Neural crest cell (in vitro differentiated cells): ENCODE data around the gene TMSB10. TPM values are rescaled to one million over a fixed set of nuclear protein-coding genes. Genes with fewer than 3 reads are reported as not detected.
"Not testable (repeated sequence)": the region's sequence is repeated elsewhere in the genome, so short reads cannot be mapped to it uniquely, and the experiment has no call there.

Experiments
- DNase-seq: peaks from one replicate; pipeline ENCODE4 v3.0.0; 2021; ENCODE audit warnings: low read depth, mixed read lengths, low spot score
- H3K27ac Mint-ChIP-seq: one replicate; pipeline ENCODE4 v1.8.0; 2021; ENCODE audit warnings: mild to moderate bottlenecking, mixed read lengths; ENCODE audit not compliant: unreplicated experiment
- H3K27me3 Mint-ChIP-seq: 2 replicates; pipeline ENCODE4 v1.8.0; 2021; ENCODE audit warnings: low read depth, mild to moderate bottlenecking, mixed read lengths
- H3K36me3 Mint-ChIP-seq: 2 replicates; pipeline ENCODE4 v1.8.0; 2021; ENCODE audit warnings: low read depth, mild to moderate bottlenecking, mixed read lengths
- H3K4me1 Mint-ChIP-seq: 2 replicates; pipeline ENCODE4 v1.8.0; 2021; ENCODE audit warnings: mixed read lengths
- H3K4me3 Mint-ChIP-seq: one replicate; pipeline ENCODE4 v1.8.0; 2021; ENCODE audit warnings: mild to moderate bottlenecking, mixed read lengths
- H3K9me3 Mint-ChIP-seq: 2 replicates; pipeline ENCODE4 v1.8.0; 2021; ENCODE audit warnings: mixed read lengths
- CTCF ChIP-seq: fragments of 200-600 bp; sonication (generic); conservative IDR thresholded peaks from 2 replicates; pipeline ENCODE4 v1.5.0; 2021; ENCODE audit warnings: antibody characterized with exemption, mild to moderate bottlenecking
- total RNA-seq: library from RNA; stranded (reverse); gene quantifications from 2 replicates; pipeline ENCODE4 v1.2.1, GENCODE V29; 2021

The TMSB10 gene
- total RNA-seq, 1 donor from 2014 or later, result 1,431 TPM

- Mint-ChIP-seq H3K4me1 (peaks cover 21% of the 10 kb centered on the region), H3K9me3 (peaks cover 3% of the 10 kb centered on the region)
These were observed 46.5 kb upstream of the TMSB10 start for GRCh38 chr2:84858937-84859336.

GRCh38 chr2:84861539-84861938 is 43.9 kb upstream of the TMSB10 start:
- Mint-ChIP-seq H3K27me3 (peaks cover 3% of the 10 kb centered on the region), H3K4me1 (peaks cover 3% of the 10 kb centered on the region), H3K36me3 (no peaks in the 10 kb centered on the region), H3K27ac (no peak overlapping the region), H3K4me3 (no peak overlapping the region), H3K9me3 (peaks cover 3% of the 10 kb centered on the region)
- TF ChIP-seq CTCF, result no peak
- no peak for DNase-seq

More at GRCh38 chr2:84858937-84859336, 46.5 kb upstream of the TMSB10 start:
- Mint-ChIP-seq H3K36me3 (no peaks in the 10 kb centered on the region), H3K27ac (no peak overlapping the region), H3K4me3 (no peak overlapping the region), H3K27me3 (peaks cover 15% of the 10 kb centered on the region)
- no peak for TF ChIP-seq CTCF
- DNase-seq, result no peak

GRCh38 chr2:84862006-84862405 is 43.5 kb upstream of the TMSB10 start:
- no peak for TF ChIP-seq CTCF
- H3K27ac Mint-ChIP-seq, result no peak overlapping the region
- H3K27me3 Mint-ChIP-seq, result no peaks in the 10 kb centered on the region
- no peaks in the 10 kb centered on the region for H3K36me3 Mint-ChIP-seq
- H3K4me1 Mint-ChIP-seq, result no peaks in the 10 kb centered on the region
- DNase-seq, result no peak
- H3K4me3 Mint-ChIP-seq, result no peak overlapping the region
- peaks cover 3% of the 10 kb centered on the region for H3K9me3 Mint-ChIP-seq

- H3K9me3 Mint-ChIP-seq, result no peaks in the 10 kb centered on the region
- no peaks in the 10 kb centered on the region for H3K36me3 Mint-ChIP-seq
- peaks cover 3% of the 10 kb centered on the region for H3K27me3 Mint-ChIP-seq
- DNase-seq, result no peak
- no peak overlapping the region for H3K4me3 Mint-ChIP-seq
- H3K4me1 Mint-ChIP-seq, result no peaks in the 10 kb centered on the region
- H3K27ac Mint-ChIP-seq, result no peak overlapping the region
- no peak for TF ChIP-seq CTCF
These were observed 40.2 kb upstream of the TMSB10 start for GRCh38 chr2:84865181-84865783.

- H3K9me3 Mint-ChIP-seq, result no peaks in the 10 kb centered on the region
These were observed 39.3 kb upstream of the TMSB10 start for GRCh38 chr2:84866122-84866521.

GRCh38 chr2:84868327-84868726 is 37.1 kb upstream of the TMSB10 start:
- H3K9me3 Mint-ChIP-seq, H3K4me1 Mint-ChIP-seq, H3K4me3 Mint-ChIP-seq, DNase-seq, H3K36me3 Mint-ChIP-seq, H3K27ac Mint-ChIP-seq: not testable (repeated sequence)
- H3K27me3 Mint-ChIP-seq, result peaks cover 15% of the 10 kb centered on the region

More at GRCh38 chr2:84866122-84866521, 39.3 kb upstream of the TMSB10 start:
- Mint-ChIP-seq H3K27me3 (peaks cover 6% of the 10 kb centered on the region), H3K27ac (no peak overlapping the region), H3K4me1 (no peaks in the 10 kb centered on the region), H3K36me3 (no peaks in the 10 kb centered on the region), H3K4me3 (no peak overlapping the region)
- DNase-seq, result no peak
- TF ChIP-seq CTCF, result no peak
